GM21526 (cell line): ENCODE results near the gene HS2ST1.
"Not testable (repeated sequence)": the region's sequence is repeated elsewhere in the genome, so short reads cannot be mapped to it uniquely, and the experiment has no call there.

Source experiments
- ATAC-seq: cut with Tn5 transposase; IDR thresholded peaks from one replicate; pipeline ENCODE4 v1.9.1; 2021; ENCODE audit warnings: moderate library complexity; ENCODE audit not compliant: unreplicated experiment, low FRiP score

The HS2ST1 gene

DNA sequence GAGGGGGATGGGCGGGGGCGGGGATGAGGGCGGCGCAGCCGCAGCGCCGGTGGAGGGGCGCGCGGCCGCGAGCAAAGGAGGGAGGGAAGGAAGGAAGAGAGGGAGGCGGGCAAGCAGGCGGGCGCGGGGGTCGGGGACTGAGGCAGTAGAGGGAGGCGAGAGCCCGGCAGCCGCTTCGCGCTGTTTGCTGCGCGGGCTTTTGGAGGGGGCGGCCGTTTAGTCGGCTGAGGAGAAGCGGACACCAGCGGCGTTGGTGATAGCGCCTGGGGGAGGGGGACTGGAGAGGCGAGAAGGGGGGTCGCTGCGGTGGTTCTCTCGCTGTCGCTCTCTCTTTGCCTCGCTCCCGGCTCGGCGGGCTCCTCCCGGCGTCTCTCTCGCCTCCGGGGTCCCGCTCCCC is at the start of gene HS2ST1:
Gene HS2ST1, plus strand, starts transcription at position 35 of the 397 bp plus-strand sequence.
- peak; percentile 45 for ATAC-seq

DNA sequence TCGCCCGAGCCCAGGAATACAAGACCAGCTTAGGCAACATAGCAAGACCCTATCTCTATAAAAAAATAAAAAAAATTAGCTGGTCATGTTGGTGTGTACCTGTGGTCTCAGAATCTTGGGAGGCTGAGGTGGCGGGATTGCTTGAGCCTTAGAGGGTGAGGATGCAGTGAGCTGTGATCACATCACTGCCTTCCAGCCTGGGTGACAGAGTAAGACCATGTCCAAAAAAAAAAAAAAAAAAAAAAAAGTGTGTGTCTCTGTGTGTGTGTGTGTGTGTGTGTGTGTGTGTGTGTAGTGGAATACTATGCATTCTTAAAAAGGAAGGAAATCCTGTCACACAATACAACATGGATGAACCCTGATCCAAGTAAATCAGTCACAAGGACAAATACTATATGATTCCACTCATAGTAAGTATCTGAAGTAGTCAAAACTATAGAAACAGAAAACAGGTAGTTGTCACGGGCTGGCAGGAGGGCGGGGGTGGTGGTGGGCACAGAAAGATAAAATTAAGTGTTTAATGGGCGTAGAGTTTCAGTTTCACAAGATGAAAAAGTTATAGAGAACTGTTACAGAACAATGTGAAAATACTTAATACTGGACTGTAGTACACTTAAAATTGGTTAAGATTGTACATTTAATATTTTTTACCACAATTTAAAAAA is 48.3 kb upstream of the HS2ST1 start:
- no peak for ATAC-seq

DNA sequence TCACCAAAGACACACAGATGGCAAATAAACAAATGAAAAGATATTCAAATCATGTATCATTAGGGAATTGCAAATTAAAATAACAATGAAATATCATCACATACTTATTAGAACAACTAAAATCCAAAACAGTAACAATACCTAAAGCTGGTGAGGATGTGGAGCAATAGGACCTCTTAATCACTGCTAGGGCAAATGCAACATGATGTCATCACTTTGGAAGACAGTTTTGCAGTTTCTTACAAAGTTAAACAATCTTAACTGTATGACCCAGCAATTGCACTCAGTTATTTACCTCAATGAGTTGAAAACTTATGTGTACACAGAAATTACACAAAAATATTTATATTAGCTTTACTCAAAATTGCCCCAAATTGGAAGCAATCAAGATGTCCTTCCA is 47.8 kb upstream of the HS2ST1 start:
- ATAC-seq = no peak

DNA sequence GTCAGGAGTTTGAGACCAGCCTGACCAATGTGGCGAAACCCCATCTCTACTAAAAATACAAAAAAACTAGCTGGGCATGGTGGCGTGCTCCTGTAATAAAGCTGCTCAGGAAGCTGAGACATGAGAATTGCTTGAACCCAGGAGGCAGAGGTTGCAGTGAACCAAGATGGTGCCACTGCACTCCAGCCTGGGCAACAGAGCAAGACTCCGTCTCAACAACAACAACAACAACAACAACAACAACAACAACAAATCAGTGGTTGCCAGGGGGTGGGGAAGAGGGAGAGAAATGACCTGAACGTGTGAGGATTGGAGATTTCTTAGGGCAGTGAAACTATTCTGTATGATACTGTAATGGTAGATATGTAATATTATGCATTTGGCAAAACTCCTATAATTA is 47.2 kb upstream of the HS2ST1 start:
- not testable (repeated sequence) for ATAC-seq

- ATAC-seq = no peak
Measured at GRCh38 chr1:86868477-86868876, 46.0 kb upstream of the HS2ST1 start.

- ATAC-seq = no peak
Measured at GRCh38 chr1:86871001-86871400, 43.4 kb upstream of the HS2ST1 start.

GRCh38 chr1:86872086-86872485 is 42.3 kb upstream of the HS2ST1 start:
- ATAC-seq = no peak

GRCh38 chr1:86875722-86876121 is 38.7 kb upstream of the HS2ST1 start:
- no peak for ATAC-seq

GRCh38 chr1:86887479-86888162 is 26.8 kb upstream of the HS2ST1 start:
- peak; percentile 55 for ATAC-seq

- no peak for ATAC-seq
Measured at GRCh38 chr1:86888327-86888726, 26.1 kb upstream of the HS2ST1 start.

DNA sequence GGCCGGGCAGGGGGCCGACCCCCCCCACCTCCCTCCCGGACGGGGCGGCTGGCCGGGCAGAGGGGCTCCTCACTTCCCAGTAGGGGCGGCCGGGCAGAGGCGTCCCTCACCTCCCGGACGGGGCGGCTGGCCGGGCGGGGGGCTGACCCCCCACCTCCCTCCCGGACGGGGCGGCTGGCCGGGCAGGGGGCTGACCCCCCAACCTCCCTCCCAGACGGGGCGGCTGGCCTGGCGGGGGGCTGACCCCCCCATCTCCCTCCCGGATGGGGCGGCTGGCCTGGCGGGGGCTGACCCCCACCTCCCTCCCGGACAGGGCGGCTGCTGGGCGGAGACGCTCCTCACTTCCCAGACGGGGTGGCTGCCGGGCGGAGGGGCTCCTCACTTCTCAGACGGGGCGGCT is 15.0 kb upstream of the HS2ST1 start:
- not testable (repeated sequence) for ATAC-seq

DNA sequence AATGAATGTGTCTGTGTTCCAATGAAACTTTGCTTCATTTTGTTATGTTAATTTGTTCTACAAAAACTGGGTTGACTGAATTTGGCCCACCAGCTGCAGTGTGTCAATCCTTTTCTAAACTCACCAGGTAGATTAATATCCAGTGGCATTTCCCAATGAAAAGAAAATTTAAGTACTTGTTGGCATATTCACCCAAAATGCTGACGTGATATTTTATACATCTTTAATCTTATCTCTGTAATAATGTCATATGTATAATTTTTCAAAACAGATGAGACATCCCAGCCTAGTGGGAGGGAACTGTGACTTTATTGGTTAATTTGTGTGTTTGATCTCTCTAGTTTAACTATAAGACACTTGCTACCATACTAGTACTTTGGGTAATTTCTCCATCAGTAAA is 8.6 kb upstream of the HS2ST1 start:
- no peak for ATAC-seq

DNA sequence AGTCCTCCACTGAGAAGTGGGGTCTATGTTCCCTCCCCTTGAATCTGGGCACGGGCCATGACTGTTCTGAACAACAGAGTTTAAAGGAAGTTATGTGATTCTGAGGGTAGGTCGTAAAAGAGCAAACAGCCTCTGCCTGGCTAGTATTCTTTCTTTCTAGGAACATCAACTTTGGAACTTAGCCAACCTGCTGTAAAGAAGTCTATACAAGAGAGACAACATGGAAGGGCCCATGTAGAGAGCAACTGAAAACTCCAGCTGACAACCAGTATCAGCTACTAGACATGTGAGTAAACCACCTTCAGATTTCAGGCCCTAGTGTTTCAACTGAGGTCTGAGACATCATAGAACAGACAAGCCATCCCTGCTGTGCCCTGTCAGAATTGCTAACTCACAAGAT is 8.0 kb upstream of the HS2ST1 start:
- ATAC-seq = no peak

DNA sequence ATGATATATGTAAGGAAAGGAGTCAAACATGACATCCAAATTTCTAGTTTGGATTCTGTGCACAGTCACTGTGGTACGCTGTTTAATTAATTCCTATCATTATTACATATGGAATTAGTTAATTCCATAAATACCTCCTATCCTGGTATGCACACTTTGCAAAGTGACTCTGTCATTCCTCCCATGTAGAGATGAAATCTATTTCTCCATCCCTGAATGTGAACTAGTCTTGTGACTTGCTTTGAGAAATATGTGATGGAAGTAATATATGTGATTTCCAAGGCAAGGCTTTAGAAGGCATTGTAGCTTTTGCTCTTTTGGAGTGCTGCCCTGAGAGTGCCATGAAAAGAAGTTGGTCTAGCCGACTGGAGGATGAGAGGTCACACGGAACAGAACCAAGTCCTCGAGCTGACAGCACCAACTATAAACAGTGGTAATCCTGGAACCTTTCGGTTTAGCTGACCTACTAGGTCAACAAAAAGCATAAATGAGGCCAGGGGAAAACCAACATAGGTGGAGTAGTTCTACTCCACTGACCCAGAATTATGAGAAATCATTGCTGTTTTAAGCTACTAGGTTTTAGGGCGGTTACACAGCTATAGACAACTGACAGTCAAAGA is 2.0 kb upstream of the HS2ST1 start:
- ATAC-seq = no peak

- ATAC-seq = peak; percentile 31
Measured at GRCh38 chr1:86913399-86913895, 988 bp upstream of the HS2ST1 start.

DNA sequence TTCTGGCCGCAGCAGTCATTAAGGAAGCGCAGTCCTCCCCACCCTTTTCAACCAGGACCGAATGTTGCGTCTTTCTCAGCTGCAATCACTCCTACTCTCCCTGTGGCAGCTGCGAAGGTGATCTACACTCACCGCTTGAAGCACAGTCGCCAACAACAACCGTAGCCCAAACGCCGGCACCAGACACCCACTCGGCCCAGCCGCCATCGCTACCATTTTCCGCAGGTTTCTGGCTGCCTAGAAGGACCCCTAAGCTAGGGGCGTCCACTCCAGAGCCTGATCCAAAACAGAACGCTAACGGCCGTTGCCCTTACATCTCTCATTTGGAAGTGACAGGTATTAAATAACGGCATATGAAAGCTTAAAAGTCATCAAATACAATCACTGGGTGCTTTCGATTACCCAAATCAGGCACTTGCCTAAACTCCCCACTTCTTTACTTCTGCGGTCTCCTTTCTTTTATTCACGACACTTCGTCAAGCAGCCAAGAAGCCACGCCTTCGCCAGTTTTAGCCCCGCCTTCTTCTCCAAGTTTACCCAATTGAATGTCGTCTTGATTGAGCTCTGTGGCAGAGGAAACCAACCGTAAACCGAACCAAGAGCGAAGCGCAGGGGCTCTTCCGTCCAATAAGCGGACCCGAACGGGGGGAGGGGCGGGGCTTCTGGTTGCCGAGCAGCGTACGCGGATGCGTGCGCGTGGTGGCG is 387 bp upstream of the HS2ST1 start, which contains the start of gene SELENOF:
Gene SELENOF, minus strand, starts transcription at position 231 of the 705 bp plus-strand sequence. Its CDS starts 15 bp downstream, at position 216.
- ATAC-seq = peak; percentile 76

GRCh38 chr1:86914998-86915736 is 732 bp downstream of the HS2ST1 start:
- ATAC-seq = peak; percentile 15

DNA sequence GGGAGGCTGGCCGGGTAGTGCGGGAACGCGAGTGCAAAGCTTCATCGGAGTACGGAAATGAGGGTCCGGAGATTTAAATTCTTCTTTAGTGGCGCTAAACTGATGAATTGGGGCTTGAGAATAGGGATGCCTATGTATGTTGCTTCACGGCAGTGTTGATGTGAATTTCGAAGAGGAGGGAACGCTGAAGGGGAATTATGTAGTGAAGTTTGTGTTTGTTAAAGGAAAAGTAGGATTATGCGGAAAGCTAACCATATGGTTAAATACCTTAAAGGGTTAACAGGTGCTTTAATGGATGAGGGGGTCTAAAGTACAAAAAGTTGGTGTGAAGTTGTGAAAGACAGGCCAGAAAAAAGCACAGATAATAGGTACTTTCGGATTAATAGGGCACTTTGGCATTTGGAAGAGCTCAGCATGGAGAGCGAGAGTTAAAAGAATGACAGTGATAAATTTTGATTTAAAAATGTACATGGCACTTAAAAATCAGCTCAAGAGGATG is 1.4 kb downstream of the HS2ST1 start:
- no peak for ATAC-seq

DNA sequence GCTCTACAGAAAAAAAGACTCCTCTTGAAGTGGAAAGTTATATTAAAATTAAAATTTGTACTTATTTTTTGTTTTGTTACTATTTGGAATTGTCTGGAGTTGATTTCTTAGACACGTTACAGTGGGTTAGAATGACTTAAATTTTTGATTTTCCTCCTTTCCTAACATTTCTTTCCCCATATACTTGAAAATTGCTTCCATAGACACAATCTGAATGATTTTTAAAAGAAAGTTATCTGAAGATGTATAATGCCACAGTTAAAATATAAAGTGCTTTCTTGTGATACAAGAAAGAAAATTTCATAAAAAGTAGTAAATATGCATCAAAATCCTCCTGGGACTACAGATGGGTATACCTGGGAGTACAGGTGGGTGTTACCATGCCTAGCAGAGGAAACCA is 2.3 kb downstream of the HS2ST1 start:
- ATAC-seq = no peak

DNA sequence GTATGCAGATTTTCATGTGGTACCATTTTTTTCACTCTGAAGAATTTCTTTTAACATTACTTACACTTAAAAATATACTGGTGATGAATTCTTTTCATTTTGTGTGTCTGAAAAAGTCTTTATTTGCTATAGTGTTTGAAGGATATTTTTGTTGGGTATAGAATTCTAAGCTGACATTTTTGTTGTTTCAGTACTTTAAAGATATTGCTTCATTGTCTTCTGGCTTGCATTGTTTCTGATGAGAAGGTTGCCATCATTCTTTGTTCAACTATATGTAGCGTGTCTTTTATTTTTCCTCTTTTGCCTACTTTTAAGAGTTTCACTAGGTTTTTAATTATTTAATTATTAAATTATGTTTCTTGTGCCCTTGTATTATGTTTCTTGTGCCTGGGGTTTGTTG is 8.0 kb downstream of the HS2ST1 start:
- ATAC-seq = no peak
